ENCODE results near the gene NUCKS1.
A peak's percentile ranks its signal among the peaks of the same experiment; 100 is the strongest.

Gene NUCKS1

DNA sequence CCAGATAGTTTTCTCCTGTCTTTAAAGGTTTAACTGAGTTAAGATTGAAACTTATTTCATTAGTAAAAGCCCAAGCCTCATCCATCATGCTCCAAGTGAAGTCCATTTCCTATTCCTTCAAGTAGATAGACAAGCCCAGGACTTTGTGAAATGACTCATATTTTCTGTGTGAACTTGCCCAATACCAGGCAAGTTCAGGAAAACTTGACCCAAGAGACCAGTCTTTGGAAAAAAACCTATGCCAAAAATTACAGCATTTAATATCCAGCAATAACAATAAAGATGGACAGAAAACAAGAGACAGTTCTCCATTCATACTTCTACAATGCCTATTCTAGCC is 25.7 kb upstream of the NUCKS1 start:
- Histone ChIP-seq H3F3A (ENCODE audit: low read depth) (peaks cover 4% of the 10 kb centered on the region; the same call in 1 of the 2 replicates), H3K36me3 (ENCODE audit: insufficient read depth, low read length) (no peaks in the 10 kb centered on the region), H3K4me2 (ENCODE audit: low read depth, low read length, poor library complexity, severe bottlenecking) (peak overlapping the region; percentile 78), H2AFZ (ENCODE audit: low read length) (peak overlapping the region; percentile 95), H3K9me2 (replicated peaks; ENCODE audit: low read depth, low read length) (no peaks in the 10 kb centered on the region), H3K4me3 (ENCODE audit: low read length, poor library complexity, severe bottlenecking) (peak overlapping the region; percentile 90), H3K9ac (ENCODE audit: low read depth, low read length, poor library complexity, severe bottlenecking) (peak overlapping the region; percentile 79), H3K9me3 (ENCODE audit: insufficient read depth, low read depth, low read length) (no peaks in the 10 kb centered on the region), H3K4me1 (ENCODE audit: insufficient read depth, low read length, poor library complexity, severe bottlenecking) (peaks cover 26% of the 10 kb centered on the region), H3K79me2 (ENCODE audit: insufficient read depth, low read length) (peaks cover 9% of the 10 kb centered on the region), H4K20me1 (ENCODE audit: insufficient read depth, low read length, poor library complexity, severe bottlenecking) (no peaks in the 10 kb centered on the region), H3K27me3 (ENCODE audit: insufficient read depth, low read length, poor library complexity, severe bottlenecking) (no peaks in the 10 kb centered on the region)
- TF ChIP-seq EZH2phosphoT487 (IDR thresholded peaks at IDR 0.05; ENCODE audit: borderline replicate concordance) (no peak), CTCF (conservative IDR thresholded peaks at IDR 0.05; ENCODE audit: low read length) (no peak)

- Histone ChIP-seq H3K36me3 (ENCODE audit: insufficient read depth, low read length) (no peaks in the 10 kb centered on the region), H3F3A (ENCODE audit: low read depth) (peaks cover 4% of the 10 kb centered on the region; the same call in 1 of the 2 replicates), H4K20me1 (ENCODE audit: insufficient read depth, low read length, poor library complexity, severe bottlenecking) (no peaks in the 10 kb centered on the region), H3K9ac (ENCODE audit: low read depth, low read length, poor library complexity, severe bottlenecking) (peak within 1 kb of the TSS; percentile 79), H3K4me2 (ENCODE audit: low read depth, low read length, poor library complexity, severe bottlenecking) (peak within 1 kb of the TSS; percentile 78), H3K4me1 (ENCODE audit: insufficient read depth, low read length, poor library complexity, severe bottlenecking) (peaks cover 26% of the 10 kb centered on the region), H3K9me3 (ENCODE audit: insufficient read depth, low read depth, low read length) (no peaks in the 10 kb centered on the region), H3K27me3 (ENCODE audit: insufficient read depth, low read length, poor library complexity, severe bottlenecking) (no peaks in the 10 kb centered on the region), H2AFZ (ENCODE audit: low read length) (peak within 1 kb of the TSS; percentile 95), H3K9me2 (replicated peaks; ENCODE audit: low read depth, low read length) (no peaks in the 10 kb centered on the region), H3K79me2 (ENCODE audit: insufficient read depth, low read length) (peaks cover 9% of the 10 kb centered on the region), H3K4me3 (ENCODE audit: low read length, poor library complexity, severe bottlenecking) (peak within 1 kb of the TSS; percentile 90)
- TF ChIP-seq EZH2phosphoT487 (IDR thresholded peaks at IDR 0.05; ENCODE audit: borderline replicate concordance) (no peak), CTCF (conservative IDR thresholded peaks at IDR 0.05; ENCODE audit: low read length) (no peak)
Measured at GRCh38 chr1:205775015-205775716, 25.2 kb upstream of the NUCKS1 start, which contains the start of gene RAB29. RAB29 (minus strand) TSS chr1:205775482; CDS start chr1:205774956, 526 bp downstream.

DNA sequence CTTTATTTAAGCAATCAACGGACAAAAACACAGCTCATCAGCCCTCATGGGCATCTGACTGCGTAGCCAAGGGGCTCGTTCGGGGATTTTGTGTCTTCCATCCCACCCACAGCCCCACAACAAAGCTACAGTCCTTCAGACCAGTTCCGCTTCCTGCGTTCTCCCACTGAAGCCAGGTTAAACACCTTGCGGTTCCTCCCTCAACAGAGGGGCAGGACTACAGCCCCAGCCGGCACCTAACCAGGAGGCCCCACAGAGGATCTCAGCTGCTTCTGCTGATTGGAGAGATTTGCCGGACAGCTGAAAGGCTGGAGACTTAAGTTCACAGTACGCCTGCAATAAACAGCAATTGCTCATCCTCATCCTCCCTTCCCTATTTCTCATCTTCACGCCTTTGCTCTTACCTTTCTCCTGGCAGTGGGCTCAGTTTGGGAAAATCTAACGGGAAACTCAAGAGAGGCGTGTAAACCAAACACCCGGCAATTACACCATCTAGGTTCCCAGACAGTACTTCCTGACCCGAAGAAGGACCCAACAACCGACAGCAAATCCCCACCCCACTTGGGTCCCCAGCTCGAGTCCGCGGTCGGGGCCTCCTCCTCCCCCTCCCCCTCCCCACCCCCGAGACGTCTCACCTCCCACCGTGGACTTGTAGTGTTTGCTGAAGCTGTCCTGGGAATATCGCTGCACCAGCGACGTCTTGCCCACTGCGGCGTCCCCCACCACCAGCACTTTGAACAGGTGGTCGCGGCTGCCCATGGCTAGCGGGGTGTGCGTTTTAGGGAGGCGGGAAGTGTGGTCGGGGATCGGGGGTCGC is 24.4 kb upstream of the NUCKS1 start:
- TF ChIP-seq CTCF (conservative IDR thresholded peaks at IDR 0.05; ENCODE audit: low read length) (no peak), EZH2phosphoT487 (IDR thresholded peaks at IDR 0.05; ENCODE audit: borderline replicate concordance) (no peak)
- peak overlapping the region; percentile 95 for H2AFZ ChIP-seq (ENCODE audit: low read length)
- peak overlapping the region; percentile 90 for H3K4me3 ChIP-seq (ENCODE audit: low read length, poor library complexity, severe bottlenecking)

More for the DNA sequence above, 24.4 kb upstream of the NUCKS1 start:
- Histone ChIP-seq H3K9ac (ENCODE audit: low read depth, low read length, poor library complexity, severe bottlenecking) (peak overlapping the region; percentile 79), H4K20me1 (ENCODE audit: insufficient read depth, low read length, poor library complexity, severe bottlenecking) (no peaks in the 10 kb centered on the region), H3K79me2 (ENCODE audit: insufficient read depth, low read length) (peaks cover 9% of the 10 kb centered on the region), H3K36me3 (ENCODE audit: insufficient read depth, low read length) (no peaks in the 10 kb centered on the region), H3K4me2 (ENCODE audit: low read depth, low read length, poor library complexity, severe bottlenecking) (peak overlapping the region; percentile 78), H3K9me3 (ENCODE audit: insufficient read depth, low read depth, low read length) (no peaks in the 10 kb centered on the region), H3K9me2 (replicated peaks; ENCODE audit: low read depth, low read length) (no peaks in the 10 kb centered on the region), H3K27me3 (ENCODE audit: insufficient read depth, low read length, poor library complexity, severe bottlenecking) (no peaks in the 10 kb centered on the region), H3F3A (ENCODE audit: low read depth) (peaks cover 4% of the 10 kb centered on the region; the same call in 1 of the 2 replicates), H3K4me1 (ENCODE audit: insufficient read depth, low read length, poor library complexity, severe bottlenecking) (peaks cover 26% of the 10 kb centered on the region)
